Measurements from ENCODE around the gene MDFI. TPM values are rescaled to one million over a fixed set of nuclear protein-coding genes. Genes with fewer than 3 reads are reported as not detected.

Gene MDFI
- total and polyA plus RNA-seq, 9 of the 15 experiments (the other 6 are each of a cell fraction or from before 2014, with no cell fraction given), result not detected

DNA sequence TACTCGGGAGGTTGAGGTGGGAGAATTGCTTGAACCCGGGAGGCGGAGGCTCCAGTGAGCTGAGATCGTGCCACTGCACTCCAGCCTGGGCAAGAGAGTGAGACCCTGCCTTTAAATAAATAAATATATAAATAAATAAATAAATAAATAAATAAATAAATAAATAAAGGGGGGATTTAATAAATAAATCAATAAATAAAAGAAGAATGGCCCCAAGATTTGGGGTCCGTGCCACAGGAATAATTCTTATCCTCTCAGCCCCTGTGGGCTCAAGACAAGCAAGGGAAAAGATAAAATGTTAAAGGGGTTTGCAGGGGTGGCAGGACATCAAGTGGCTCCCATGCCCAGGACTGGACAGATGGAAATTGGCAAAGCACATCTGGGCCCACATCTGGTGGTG is 31.2 kb upstream of the MDFI start:
- peaks cover 4% of the 10 kb centered on the region for H3K9me1 ChIP-seq (ENCODE audit: control insufficient read depth, insufficient read depth, low read length)
- no peaks in the 10 kb centered on the region; the same call in 1 of the 2 replicates for H3K9me3 ChIP-seq (replicated peaks; ENCODE audit: control insufficient read depth, insufficient read depth, low read depth, low read length)
- no peak overlapping the region for H3K9ac ChIP-seq (ENCODE audit: insufficient read depth in 1 of 2, low read depth in 2 of 2, low read length in 2 of 2)
- H3K79me2 ChIP-seq (ENCODE audit: control insufficient read depth, insufficient read depth, low read length), result no peaks in the 10 kb centered on the region
- no peaks in the 10 kb centered on the region; a peak in 2 of 5 replicates for H3K4me1 ChIP-seq (replicated peaks in 1 of 2; ENCODE audit: control insufficient read depth in 2 of 2, insufficient read depth in 2 of 2, low read length in 2 of 2)
- ATAC-seq (no peak), FAIRE-seq (no peak), DNase-seq (ENCODE audit: extremely low read depth in 1 of 4, low spot score in 3 of 4) (no peak)
- CTCF ChIA-PET (ENCODE audit: low intra/inter-chr PET ratio), result no interaction called here
- 5% methylated on average over 5 of the region's 5 CpGs for WGBS (ENCODE audit: insufficient coverage, low coverage, missing lambda C conversion rate)
- H2AFZ ChIP-seq (ENCODE audit: low read depth, low read length), result no peak overlapping the region
- H3K27ac ChIP-seq (ENCODE audit: extremely low read depth, low read depth, low read length), result no peak overlapping the region
- no peak overlapping the region for H3K4me3 ChIP-seq
- POLR2A ChIA-PET, result interaction anchor here (1.5 kb wide), 1 partner anchor 12 kb away, joined by 6 read pairs; no protein-coding TSS in a partner anchor
- H3K27me3 ChIP-seq (ENCODE audit: control insufficient read depth in 2 of 2, insufficient read depth in 2 of 2, low read length in 2 of 2), result peaks cover 25 to 47% of the 10 kb centered on the region in 2 experiments; a peak in 3 of 5 replicates
- no TSS peak for BruUV-seq (replicated peaks)
- no peak overlapping the region for H3K4me2 ChIP-seq (ENCODE audit: insufficient read depth, low read length)
- H4K20me1 ChIP-seq (replicated peaks; ENCODE audit: control insufficient read depth, insufficient read depth, low read length), result 0 out of 2 replicates have a peak, but pooled peaks cover under 1% of the 10 kb centered on the region
- in situ Hi-C loops (cut with MboI) (no loop called here), intact Hi-C loops (cut with micrococcal nuclease) (no loop called here)
- H3K36me3 ChIP-seq (ENCODE audit: control insufficient read depth, insufficient read depth, low read length), result no peaks in the 10 kb centered on the region
- TF ChIP-seq NR1H2 (CRISPR knock-in tag; IDR thresholded peaks at IDR 0.05) (no peak), MTA2 (IDR thresholded peaks at IDR 0.05; ENCODE audit: low read depth) (no peak), ZNF589 (CRISPR knock-in tag; IDR thresholded peaks at IDR 0.05; ENCODE audit: low read depth) (no peak), POLR2A (conservative IDR thresholded peaks at IDR 0.05) (no peak), RHOXF2B (CRISPR knock-in tag; conservative IDR thresholded peaks at IDR 0.05) (no peak), ARID3A (IDR thresholded peaks at IDR 0.05; ENCODE audit: borderline replicate concordance, low read depth, low read length) (no peak), ATF1 (CRISPR knock-in tag; IDR thresholded peaks at IDR 0.05) (no peak), ATF1 (tag; IDR thresholded peaks at IDR 0.05) (no peak), ZHX1 (conservative IDR thresholded peaks at IDR 0.05; ENCODE audit: low read length) (no peak), RB1 (IDR thresholded peaks at IDR 0.05; ENCODE audit: low read depth) (no peak), CHD1 (IDR thresholded peaks at IDR 0.05; ENCODE audit: low read length) (no peak), HMGN3 (IDR thresholded peaks at IDR 0.05; ENCODE audit: borderline replicate concordance, extremely low read depth, insufficient read length, low read depth, low read length) (no peak), PKNOX1 (IDR thresholded peaks at IDR 0.05) (no peak), ZBTB43 (CRISPR knock-in tag; IDR thresholded peaks at IDR 0.05) (no peak), TFAM (CRISPR knock-in tag; conservative IDR thresholded peaks at IDR 0.05) (no peak)
- TF ChIP-seq, protein P1, sequence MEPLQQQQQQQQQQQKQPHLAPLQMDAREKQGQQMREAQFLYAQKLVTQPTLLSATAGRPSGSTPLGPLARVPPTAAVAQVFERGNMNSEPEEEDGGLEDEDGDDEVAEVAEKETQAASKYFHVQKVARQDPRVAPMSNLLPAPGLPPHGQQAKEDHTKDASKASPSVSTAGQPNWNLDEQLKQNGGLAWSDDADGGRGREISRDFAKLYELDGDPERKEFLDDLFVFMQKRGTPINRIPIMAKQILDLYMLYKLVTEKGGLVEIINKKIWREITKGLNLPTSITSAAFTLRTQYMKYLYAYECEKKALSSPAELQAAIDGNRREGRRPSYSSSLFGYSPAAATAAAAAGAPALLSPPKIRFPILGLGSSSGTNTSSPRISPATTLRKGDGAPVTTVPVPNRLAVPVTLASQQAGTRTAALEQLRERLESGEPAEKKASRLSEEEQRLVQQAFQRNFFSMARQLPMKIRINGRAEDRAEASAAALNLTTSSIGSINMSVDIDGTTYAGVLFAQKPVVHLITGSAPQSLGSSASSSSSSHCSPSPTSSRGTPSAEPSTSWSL (CRISPR knock-in tag; IDR thresholded peaks at IDR 0.05; ENCODE audit: borderline replicate concordance), result no peak
